WTC11 (cell line): Measurements from ENCODE around the gene GATA3. TPM values are rescaled to one million over a fixed set of nuclear protein-coding genes. Genes with fewer than 3 reads are reported as not detected.

Experiments used
- ATAC-seq: fragments of 200-7000 bp; cut with Tn5 transposase; 2 replicates; pipeline ENCODE4 v1.10.0; 2021; ENCODE audit warnings: mild to moderate bottlenecking, moderate library complexity
- CTCF ChIA-PET: fragments of 300-600 bp; sonication (Branson Sonifier 250); formaldehyde crosslinking; loops from one replicate; lab custom pipeline; 2021; ENCODE audit warnings: antibody characterized with exemption; lab: Charles Lee
- POLR2A ChIA-PET: fragments of 350-600 bp; sonication (Branson Sonifier 250); formaldehyde crosslinking; loops from one replicate; lab custom pipeline; 2021; ENCODE audit warnings: antibody characterized with exemption; lab: Charles Lee
- DNase-seq: peaks from one replicate; pipeline ENCODE4 v3.0.0; 2021; ENCODE audit warnings: low spot score
- H3K27ac Mint-ChIP-seq: 2 replicates; pipeline ENCODE4 v1.8.0; 2021; ENCODE audit warnings: mixed read lengths
- H3K27me3 Mint-ChIP-seq: 2 replicates; pipeline ENCODE4 v1.8.0; 2021; ENCODE audit warnings: low read depth, mild to moderate bottlenecking, moderate library complexity, mixed read lengths
- H3K36me3 Mint-ChIP-seq: 2 replicates; pipeline ENCODE4 v1.8.0; 2021; ENCODE audit warnings: mixed read lengths
- H3K4me1 Mint-ChIP-seq: 2 replicates; pipeline ENCODE4 v1.8.0; 2022; ENCODE audit warnings: mixed read lengths
- H3K4me3 Mint-ChIP-seq: 2 replicates; pipeline ENCODE4 v1.8.0; 2021; ENCODE audit warnings: mild to moderate bottlenecking, moderate library complexity, mixed read lengths
- H3K9me3 Mint-ChIP-seq: 2 replicates; pipeline ENCODE4 v1.8.0; 2021; ENCODE audit warnings: mixed read lengths
- CREB1 ChIP-seq: sonication (generic); formaldehyde crosslinking; IDR thresholded peaks from 2 replicates; pipeline ENCODE4 v1.8.0; 2023; ENCODE audit warnings: mild to moderate bottlenecking, missing genetic modification reagents
- EMX1 ChIP-seq: fragments of 250-450 bp; sonication (Bioruptor Pico); IDR thresholded peaks from 2 replicates; pipeline ENCODE4 v1.8.0; 2021; ENCODE audit warnings: mild to moderate bottlenecking
- HMGXB4 ChIP-seq: sonication (generic); formaldehyde crosslinking; IDR thresholded peaks from 2 replicates; pipeline ENCODE4 v1.8.1; 2023; ENCODE audit warnings: mild to moderate bottlenecking, moderate library complexity, missing genetic modification reagents
- JAZF1 ChIP-seq: fragments of 250-450 bp; sonication (Bioruptor Pico); IDR thresholded peaks from 2 replicates; pipeline ENCODE4 v1.9.0; 2021; ENCODE audit warnings: moderate library complexity, mild to moderate bottlenecking, inconsistent platforms
- MXD4 ChIP-seq: fragments of 250-450 bp; sonication (Bioruptor Pico); IDR thresholded peaks from 2 replicates; pipeline ENCODE4 v1.8.0; 2021; ENCODE audit warnings: mild to moderate bottlenecking, moderate library complexity, borderline replicate concordance
- MYBL2 ChIP-seq: sonication (generic); formaldehyde crosslinking; IDR thresholded peaks from 2 replicates; pipeline ENCODE4 v1.8.1; 2023; ENCODE audit warnings: mild to moderate bottlenecking, moderate library complexity, missing genetic modification reagents
- NR1H2 ChIP-seq: sonication (generic); formaldehyde crosslinking; IDR thresholded peaks from 2 replicates; pipeline ENCODE4 v1.9.0; 2021; ENCODE audit warnings: mild to moderate bottlenecking, moderate library complexity, missing genetic modification reagents
- RELA ChIP-seq: sonication (generic); formaldehyde crosslinking; IDR thresholded peaks from 2 replicates; pipeline ENCODE4 v1.8.1; 2022; ENCODE audit warnings: missing genetic modification reagents, mild to moderate bottlenecking, borderline replicate concordance
- SMAD3 ChIP-seq: sonication (generic); formaldehyde crosslinking; IDR thresholded peaks from 2 replicates; pipeline ENCODE4 v1.8.0; 2022; ENCODE audit warnings: missing genetic modification reagents, mild to moderate bottlenecking, borderline replicate concordance
- SMAD4 ChIP-seq: sonication (generic); formaldehyde crosslinking; IDR thresholded peaks from 2 replicates; pipeline ENCODE4 v1.8.0; 2022; ENCODE audit warnings: mild to moderate bottlenecking, missing genetic modification reagents
- SOX15 ChIP-seq: fragments of 250-450 bp; sonication (Bioruptor Pico); IDR thresholded peaks from 2 replicates; pipeline ENCODE4 v1.9.0; 2021; ENCODE audit warnings: mild to moderate bottlenecking
- TCF7 ChIP-seq: sonication (generic); formaldehyde crosslinking; IDR thresholded peaks from 2 replicates; pipeline ENCODE4 v1.8.0; 2022; ENCODE audit warnings: mild to moderate bottlenecking, low read depth, missing genetic modification reagents, moderate library complexity
- TEAD4 ChIP-seq: sonication (generic); formaldehyde crosslinking; IDR thresholded peaks from 2 replicates; pipeline ENCODE4 v1.8.0; 2022; ENCODE audit warnings: mild to moderate bottlenecking, missing genetic modification reagents
- TP53 ChIP-seq: sonication (generic); formaldehyde crosslinking; IDR thresholded peaks from 2 replicates; pipeline ENCODE4 v1.8.1; 2023; ENCODE audit warnings: mild to moderate bottlenecking, missing genetic modification reagents
- ZNF138 ChIP-seq: sonication (generic); formaldehyde crosslinking; conservative IDR thresholded peaks from 2 replicates; pipeline ENCODE4 v1.8.1; 2022; ENCODE audit warnings: mild to moderate bottlenecking, moderate library complexity, missing genetic modification reagents
- ZNF263 ChIP-seq: sonication (generic); formaldehyde crosslinking; IDR thresholded peaks from 2 replicates; pipeline ENCODE4 v1.8.1; 2022; ENCODE audit warnings: low read depth, mild to moderate bottlenecking, moderate library complexity, missing genetic modification reagents
- total RNA-seq: library from RNA; stranded (reverse); gene quantifications from 3 replicates; pipeline ENCODE4 v1.2.3, GENCODE V29; 2021
- TF ChIP-seq, protein P1 (sequence below): sonication (generic); formaldehyde crosslinking; IDR thresholded peaks from 2 replicates; pipeline ENCODE4 v1.8.1; 2023; ENCODE audit warnings: mild to moderate bottlenecking, missing genetic modification reagents, moderate library complexity
- TF ChIP-seq, protein P2 (sequence below): sonication (generic); formaldehyde crosslinking; IDR thresholded peaks from 2 replicates; pipeline ENCODE4 v1.8.1; 2023; ENCODE audit warnings: mild to moderate bottlenecking, missing genetic modification reagents, moderate library complexity

Gene GATA3
- total RNA-seq, 1 experiment from 2014 or later, result 0.72 TPM

DNA sequence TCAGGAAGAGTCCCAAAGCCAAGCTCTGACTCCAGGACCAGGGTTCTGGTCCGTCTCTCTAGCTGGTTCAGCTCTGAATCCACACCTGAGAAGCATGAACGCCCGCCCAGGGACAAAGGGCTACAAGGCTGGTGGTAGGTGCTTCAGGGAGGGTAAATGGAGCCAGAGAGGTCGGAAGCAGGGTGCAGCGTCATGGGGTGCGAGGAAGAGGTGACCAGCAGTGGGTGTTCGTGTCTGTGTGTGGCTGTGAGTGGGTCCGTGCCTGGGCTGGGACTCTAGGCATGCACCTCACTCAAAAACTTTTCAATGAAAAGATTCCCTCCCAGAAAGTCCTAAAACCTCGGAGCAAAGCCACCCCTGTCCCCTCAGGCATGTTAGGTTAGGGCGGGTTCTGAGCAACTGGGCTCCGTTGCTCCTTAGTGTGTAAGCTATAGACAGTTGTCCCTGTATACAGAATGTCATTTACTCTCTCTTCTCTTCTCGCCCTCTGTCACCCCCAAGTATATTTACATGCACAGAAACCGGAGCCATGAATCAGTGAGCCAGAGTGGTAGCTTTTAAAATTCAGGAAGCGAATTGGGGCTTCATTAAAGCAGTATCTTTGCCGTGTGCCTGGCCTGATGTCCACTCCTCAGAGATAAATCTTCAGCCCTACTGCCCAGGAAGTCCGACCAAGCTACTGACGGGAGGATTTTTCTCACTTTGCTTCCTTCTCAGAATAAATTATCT, 12.3 kb upstream of the GATA3 start:
- H3K27me3 Mint-ChIP-seq, result peaks cover 100% of the 10 kb centered on the region
- peak overlapping the region; percentile 52 for H3K4me3 Mint-ChIP-seq
- peaks cover 75% of the 10 kb centered on the region for H3K4me1 Mint-ChIP-seq
- ATAC-seq (no peak), DNase-seq (no peak)
- CTCF ChIA-PET, result interaction anchor here (0.7 to 0.8 kb wide), 2 partner anchors 170 kb away, joined by 3 to 4 read pairs; no protein-coding TSS in a partner anchor
- H3K9me3 Mint-ChIP-seq, result no peaks in the 10 kb centered on the region
- H3K36me3 Mint-ChIP-seq, result peaks cover 2% of the 10 kb centered on the region; the same call in 1 of the 2 replicates
- no peak overlapping the region for H3K27ac Mint-ChIP-seq
- TF ChIP-seq TEAD4 (no peak), SOX15 (CRISPR knock-in tag) (no peak), EMX1 (CRISPR knock-in tag) (no peak), SMAD4 (CRISPR knock-in tag) (no peak), HMGXB4 (no peak), TP53 (CRISPR knock-in tag) (no peak), ZNF263 (CRISPR knock-in tag) (no peak), SMAD3 (CRISPR knock-in tag) (no peak)
- POLR2A ChIA-PET, result no interaction called here

GRCh38 chr10:8042721-8043568, 11.5 kb upstream of the GATA3 start:
- TF ChIP-seq, protein P1, sequence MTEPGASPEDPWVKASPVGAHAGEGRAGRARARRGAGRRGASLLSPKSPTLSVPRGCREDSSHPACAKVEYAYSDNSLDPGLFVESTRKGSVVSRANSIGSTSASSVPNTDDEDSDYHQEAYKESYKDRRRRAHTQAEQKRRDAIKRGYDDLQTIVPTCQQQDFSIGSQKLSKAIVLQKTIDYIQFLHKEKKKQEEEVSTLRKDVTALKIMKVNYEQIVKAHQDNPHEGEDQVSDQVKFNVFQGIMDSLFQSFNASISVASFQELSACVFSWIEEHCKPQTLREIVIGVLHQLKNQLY, result no peak
- TF ChIP-seq TCF7 (CRISPR knock-in tag) (no peak), NR1H2 (CRISPR knock-in tag) (no peak), JAZF1 (CRISPR knock-in tag) (no peak), ZNF138 (CRISPR knock-in tag) (no peak), MYBL2 (no peak), CREB1 (no peak), TP53 (CRISPR knock-in tag) (no peak), MXD4 (CRISPR knock-in tag) (no peak), RELA (CRISPR knock-in tag) (no peak)
- TF ChIP-seq, protein P2, sequence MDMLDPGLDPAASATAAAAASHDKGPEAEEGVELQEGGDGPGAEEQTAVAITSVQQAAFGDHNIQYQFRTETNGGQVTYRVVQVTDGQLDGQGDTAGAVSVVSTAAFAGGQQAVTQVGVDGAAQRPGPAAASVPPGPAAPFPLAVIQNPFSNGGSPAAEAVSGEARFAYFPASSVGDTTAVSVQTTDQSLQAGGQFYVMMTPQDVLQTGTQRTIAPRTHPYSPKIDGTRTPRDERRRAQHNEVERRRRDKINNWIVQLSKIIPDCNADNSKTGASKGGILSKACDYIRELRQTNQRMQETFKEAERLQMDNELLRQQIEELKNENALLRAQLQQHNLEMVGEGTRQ (CRISPR knock-in tag), result no peak
- TF ChIP-seq, all 79 proteins: peak for 0
- ChIA-PET CTCF (interaction anchor here (0.8 kb wide), 1 partner anchor 171 kb away, joined by 4 read pairs; no protein-coding TSS in a partner anchor), POLR2A (interaction anchor here (1.0 kb wide), 1 partner anchor 8 kb away, joined by 5 read pairs; no protein-coding TSS in a partner anchor)
- ATAC-seq (peak; percentile 5; the same call in 1 of the 2 replicates), DNase-seq (no peak)
- H3K27me3 Mint-ChIP-seq, result peaks cover 100% of the 10 kb centered on the region
- peaks cover 2% of the 10 kb centered on the region; the same call in 1 of the 2 replicates for H3K36me3 Mint-ChIP-seq
- H3K4me3 Mint-ChIP-seq, result peak overlapping the region; percentile 52
- peaks cover 76% of the 10 kb centered on the region for H3K4me1 Mint-ChIP-seq
- no peaks in the 10 kb centered on the region for H3K9me3 Mint-ChIP-seq
- no peak overlapping the region for H3K27ac Mint-ChIP-seq
